Psoas muscle (tissue), 8 donors: ENCODE results near the gene C1QTNF9B. TPM values are rescaled to one million over a fixed set of nuclear protein-coding genes. Genes with fewer than 3 reads are reported as not detected.

ENCODE experiments used
- ATAC-seq, 4 donors: fragments of 200-7000 bp; cut with Tn5 transposase; one replicate each; pipeline ENCODE4 v1.9.1; 2020; ENCODE audit warnings: moderate library complexity in 3 of 4, mild to moderate bottlenecking in 2 of 4
- DNase-seq, 2 donors: peaks; one replicate each; pipeline ENCODE4 v3.0.0-alpha.2; 2020
- H3K27ac ChIP-seq: fragments of 200-600 bp; one replicate; pipeline ENCODE4 v1.8.0; 2022
- H3K27me3 ChIP-seq, 3 donors: fragments of 200-600 bp in 1 of 3; one replicate each; pipeline versions ENCODE4 v1.6.1 to v1.8.0; 2013 to 2022; ENCODE audit warnings: low read length in 2 of 3, mild to moderate bottlenecking in 2 of 3, moderate library complexity in 1 of 3; ENCODE audit not compliant: insufficient read depth in 3 of 3
- H3K36me3 ChIP-seq, 2 donors: fragments of 200-600 bp in 1 of 2; one replicate each; pipeline versions ENCODE4 v1.6.1 to v1.8.0; 2013 to 2022; ENCODE audit warnings: low read depth in 1 of 2, mild to moderate bottlenecking in 1 of 2, moderate library complexity in 1 of 2; ENCODE audit not compliant: insufficient read depth in 1 of 2
- H3K4me1 ChIP-seq: fragments of 200-600 bp; one replicate; pipeline ENCODE4 v1.8.0; 2022
- H3K4me3 ChIP-seq: fragments of 200-600 bp; one replicate; pipeline ENCODE4 v1.8.0; 2022; ENCODE audit warnings: mild to moderate bottlenecking
- H3K9me3 ChIP-seq: fragments of 200-600 bp; one replicate; pipeline ENCODE4 v1.8.0; 2022
- WGBS, 3 donors: extraction: QIAGEN DNeasy Blood & Tissue Kit; methylation state at CpG; one replicate each; pipeline versions ENCODE4 v1.1.6 to v1.1.7; 2013; 5-methylcytosine and 5-hydroxymethylcytosine counted together
- intact Hi-C, 2 donors: fragments of 100-400 bp; cut with DNase I; formaldehyde crosslinking; loops; one replicate each; pipeline versions ENCODE4 v1.11.0 to v1.14.2; 2022
- polyA plus RNA-seq, 3 donors: library from polyadenylated mRNA; stranded (reverse); fragments of 200-250 nt; gene quantifications; one replicate each; pipeline ENCODE4 v1.2.3, GENCODE V29; 2013
- total RNA-seq, 4 donors: library from RNA; stranded (reverse); fragmentation: NEBNext Ultra II Directional in 2 of 4; extraction: Animal tissue kit (Norgen Biotek cat#: 25700) in 2 of 4; gene quantifications; one replicate each; pipeline versions ENCODE4 v1.2.1 to v1.2.4, GENCODE V29; 2021 to 2023
- TF ChIP-seq, protein P1 (sequence below): fragments of 200-600 bp; IDR thresholded peaks from one replicate; pipeline ENCODE4 v1.8.0; 2022; ENCODE audit warnings: antibody characterized with exemption
- donor health status: healthy with polysubstance abuse.
- donor health status: DM: no; HTN: no; CAD: no; lungs with moderate emphysema.
- donor health status: Bipolar disorder and iron deficiency.
- donor health status: healthy.
- donor health status: DM: yes; HTN: yes; CAD: no.
- donor health status: DM: no; HTN: no; CAD: no.
- donor health status: DM: no; HTN: no; CAD: no.
- donor health status: DM: yes; HTN: yes; CAD: no.

Gene C1QTNF9B
- total and polyA plus RNA-seq, 7 donors, result 0.34 to 3.0 (median 1.6) TPM

DNA sequence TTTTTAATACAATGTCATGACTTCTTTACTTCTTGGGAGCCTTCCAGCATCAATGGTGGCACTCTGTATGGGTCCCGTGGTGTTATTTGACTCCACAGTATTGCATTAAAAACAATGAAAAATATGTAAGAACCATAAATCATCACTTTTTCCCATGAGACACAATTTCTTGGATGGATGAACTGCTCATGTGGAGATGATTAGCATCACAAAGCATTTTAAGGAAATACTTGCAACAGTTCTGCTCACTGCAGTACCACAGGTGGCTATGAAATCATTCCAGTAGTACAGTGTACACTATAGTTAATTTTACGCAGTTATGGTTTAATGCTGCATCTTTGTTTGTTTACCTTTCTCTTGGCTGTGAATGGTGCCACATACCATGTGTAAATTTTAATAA lies 37.2 kb upstream of the C1QTNF9B start:
- TF ChIP-seq, protein P1, sequence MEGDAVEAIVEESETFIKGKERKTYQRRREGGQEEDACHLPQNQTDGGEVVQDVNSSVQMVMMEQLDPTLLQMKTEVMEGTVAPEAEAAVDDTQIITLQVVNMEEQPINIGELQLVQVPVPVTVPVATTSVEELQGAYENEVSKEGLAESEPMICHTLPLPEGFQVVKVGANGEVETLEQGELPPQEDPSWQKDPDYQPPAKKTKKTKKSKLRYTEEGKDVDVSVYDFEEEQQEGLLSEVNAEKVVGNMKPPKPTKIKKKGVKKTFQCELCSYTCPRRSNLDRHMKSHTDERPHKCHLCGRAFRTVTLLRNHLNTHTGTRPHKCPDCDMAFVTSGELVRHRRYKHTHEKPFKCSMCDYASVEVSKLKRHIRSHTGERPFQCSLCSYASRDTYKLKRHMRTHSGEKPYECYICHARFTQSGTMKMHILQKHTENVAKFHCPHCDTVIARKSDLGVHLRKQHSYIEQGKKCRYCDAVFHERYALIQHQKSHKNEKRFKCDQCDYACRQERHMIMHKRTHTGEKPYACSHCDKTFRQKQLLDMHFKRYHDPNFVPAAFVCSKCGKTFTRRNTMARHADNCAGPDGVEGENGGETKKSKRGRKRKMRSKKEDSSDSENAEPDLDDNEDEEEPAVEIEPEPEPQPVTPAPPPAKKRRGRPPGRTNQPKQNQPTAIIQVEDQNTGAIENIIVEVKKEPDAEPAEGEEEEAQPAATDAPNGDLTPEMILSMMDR, result no peak
- no peak for DNase-seq
- Histone ChIP-seq H3K27me3 (no peaks in the 10 kb centered on the region), H3K9me3 (no peaks in the 10 kb centered on the region), H3K36me3 (no peaks in the 10 kb centered on the region), H3K4me3 (no peak overlapping the region), H3K4me1 (no peaks in the 10 kb centered on the region), H3K27ac (no peak overlapping the region)
- ATAC-seq, result no peak
- 56 to 65% (median 61%) methylated on average over 2 of the region's 2 CpGs for WGBS, 3 donors
- intact Hi-C loops, result no loop called here

DNA sequence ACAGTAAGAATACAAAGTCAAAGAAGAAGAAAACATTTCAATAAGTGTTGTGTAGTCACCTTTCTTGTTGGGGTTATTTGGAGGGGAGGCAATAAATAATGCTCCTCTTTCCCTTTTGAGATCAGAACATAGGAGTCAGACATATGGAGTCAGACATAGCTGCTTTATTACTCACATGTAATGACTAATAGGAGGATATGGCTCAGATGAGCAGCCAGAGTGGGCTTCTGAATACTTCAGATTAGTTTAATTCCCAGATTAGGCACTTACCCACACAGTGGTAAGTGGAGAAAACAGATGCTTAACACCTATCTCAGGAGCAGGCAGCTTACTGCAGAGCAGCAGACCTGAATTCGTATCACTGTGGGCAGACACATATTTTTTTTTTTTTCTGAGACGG lies 31.7 kb upstream of the C1QTNF9B start:
- Histone ChIP-seq H3K27ac (no peak overlapping the region), H3K9me3 (no peaks in the 10 kb centered on the region), H3K4me3 (no peak overlapping the region), H3K4me1 (no peaks in the 10 kb centered on the region), H3K27me3 (no peaks in the 10 kb centered on the region), H3K36me3 (no peaks in the 10 kb centered on the region)
- TF ChIP-seq, protein P1, result no peak
- DNase-seq (no peak), ATAC-seq (no peak)
- WGBS, 3 donors, result 88 to 97% (median 94%) methylated on average over 2 of the region's 2 CpGs
- intact Hi-C loops, result no loop called here

DNA sequence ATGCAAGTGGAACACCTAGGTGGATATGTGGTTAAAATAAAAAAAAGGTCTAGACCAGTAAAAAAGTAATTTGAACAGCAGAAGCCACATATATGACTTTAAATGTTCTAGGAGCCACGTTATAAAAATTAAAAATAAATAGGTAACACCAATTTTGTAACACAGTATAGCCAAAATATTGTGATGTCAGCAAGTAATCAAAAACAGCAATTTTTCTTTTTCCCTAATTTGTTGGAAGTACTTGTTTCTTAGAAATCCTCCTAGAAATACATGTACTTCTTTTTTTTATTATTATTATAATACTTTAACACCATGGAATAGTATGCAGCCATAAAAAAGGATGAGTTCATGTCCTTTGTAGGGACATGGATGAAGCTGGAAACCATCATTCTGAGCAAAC lies 25.7 kb upstream of the C1QTNF9B start:
- WGBS, 3 donors, result 62 to 69% (median 65%) methylated on average over 1 of the region's 1 CpG

DNA sequence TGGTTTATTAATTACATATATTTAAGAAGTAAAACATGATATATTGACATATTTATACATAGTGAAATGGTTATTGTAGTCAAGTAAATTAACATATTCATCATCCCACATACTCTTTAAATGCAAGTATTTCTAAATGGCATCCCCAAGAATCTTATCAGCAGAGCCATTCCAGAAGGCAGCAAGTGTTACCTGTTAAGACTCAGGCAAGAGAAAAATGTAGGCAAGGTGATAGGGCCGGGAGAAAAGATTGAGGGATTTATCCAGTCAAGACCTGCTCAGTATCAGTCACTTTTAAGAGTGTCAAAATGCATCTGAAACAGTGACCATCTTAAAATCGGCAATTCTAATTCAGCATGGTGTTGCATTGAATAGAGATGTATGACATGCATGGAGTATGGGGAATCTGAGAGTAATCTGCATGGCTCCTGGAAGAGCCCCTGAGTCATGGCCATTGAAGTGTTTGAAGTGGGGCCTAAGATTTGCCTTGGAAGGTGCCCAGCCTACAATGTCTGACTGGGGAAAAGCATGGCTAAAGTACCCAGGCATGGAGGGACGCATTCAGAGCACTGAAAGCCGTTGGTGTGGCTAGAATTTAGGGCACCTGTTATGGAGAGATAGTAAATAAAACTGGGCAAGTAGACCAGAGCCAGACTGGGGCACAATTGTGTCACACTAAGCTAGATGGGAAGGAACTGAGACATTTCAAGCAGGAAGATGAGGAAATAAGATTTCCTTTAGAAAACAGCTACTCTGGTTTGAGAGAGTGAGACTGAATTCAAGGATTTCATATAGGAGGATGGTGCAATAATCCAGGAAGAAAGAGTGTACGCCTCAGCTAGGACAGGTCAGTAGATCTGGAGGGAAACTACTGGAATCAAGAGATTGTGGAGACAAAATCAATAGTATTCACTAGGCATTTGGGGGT lies 25.0 kb upstream of the C1QTNF9B start:
- 63 to 65% (median 63%) methylated on average over 5 of the region's 5 CpGs for WGBS, 3 donors

More for the DNA sequence above, 25.7 kb upstream of the C1QTNF9B start:
- H3K4me3 ChIP-seq, result no peak overlapping the region
- ATAC-seq (no peak), DNase-seq (no peak)
- TF ChIP-seq, protein P1, result no peak
- no peaks in the 10 kb centered on the region for H3K36me3 ChIP-seq
- no peaks in the 10 kb centered on the region for H3K9me3 ChIP-seq
- intact Hi-C loops, result no loop called here
- no peaks in the 10 kb centered on the region for H3K4me1 ChIP-seq
- H3K27ac ChIP-seq, result no peak overlapping the region
- peaks cover 0 to 7% (median 0%) of the 10 kb centered on the region in 3 donors for H3K27me3 ChIP-seq

More for the DNA sequence above, 25.0 kb upstream of the C1QTNF9B start:
- ATAC-seq (no peak), DNase-seq (no peak)
- intact Hi-C loops, result no loop called here
- H3K9me3 ChIP-seq, result no peaks in the 10 kb centered on the region
- peaks cover 0 to 10% (median 0%) of the 10 kb centered on the region in 3 donors for H3K27me3 ChIP-seq
- no peak overlapping the region for H3K27ac ChIP-seq
- TF ChIP-seq, protein P1, result no peak
- H3K4me1 ChIP-seq, result no peaks in the 10 kb centered on the region
- no peak overlapping the region for H3K4me3 ChIP-seq
- no peaks in the 10 kb centered on the region for H3K36me3 ChIP-seq
